ENCODE measurements around the gene PRR22.

The PRR22 gene

DNA sequence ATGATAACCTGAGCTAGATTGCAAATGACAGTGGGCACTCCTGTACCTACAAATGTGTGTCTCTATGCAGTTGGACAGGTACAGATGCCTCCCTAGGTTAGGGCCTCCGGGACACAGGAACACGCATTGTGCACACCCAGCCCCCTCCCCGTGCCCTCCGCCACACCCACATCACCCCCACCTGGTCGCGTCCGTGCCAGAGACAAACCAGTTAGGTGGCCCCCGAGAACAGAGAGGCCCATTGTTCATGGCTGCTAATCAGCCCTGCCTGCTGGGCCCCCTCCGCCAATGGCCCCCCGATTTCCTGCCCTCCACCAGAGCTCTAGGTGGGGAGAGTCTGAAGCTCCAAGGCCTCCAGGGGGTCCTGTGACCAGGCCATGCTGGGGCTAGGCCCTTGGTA is 34.0 kb upstream of the PRR22 start:
- no peaks in the 10 kb centered on the region for H3K9me3 ChIP-seq (ENCODE audit: insufficient read depth, low read length)
- H3K27me3 ChIP-seq (ENCODE audit: low read depth, low read length), result peaks cover 11% of the 10 kb centered on the region; the same call in 1 of the 2 replicates
- H3K4me3 ChIP-seq (ENCODE audit: low read length), result no peak overlapping the region
- no peak overlapping the region for H3K4me2 ChIP-seq (ENCODE audit: low read length)
- TF ChIP-seq, protein P1, sequence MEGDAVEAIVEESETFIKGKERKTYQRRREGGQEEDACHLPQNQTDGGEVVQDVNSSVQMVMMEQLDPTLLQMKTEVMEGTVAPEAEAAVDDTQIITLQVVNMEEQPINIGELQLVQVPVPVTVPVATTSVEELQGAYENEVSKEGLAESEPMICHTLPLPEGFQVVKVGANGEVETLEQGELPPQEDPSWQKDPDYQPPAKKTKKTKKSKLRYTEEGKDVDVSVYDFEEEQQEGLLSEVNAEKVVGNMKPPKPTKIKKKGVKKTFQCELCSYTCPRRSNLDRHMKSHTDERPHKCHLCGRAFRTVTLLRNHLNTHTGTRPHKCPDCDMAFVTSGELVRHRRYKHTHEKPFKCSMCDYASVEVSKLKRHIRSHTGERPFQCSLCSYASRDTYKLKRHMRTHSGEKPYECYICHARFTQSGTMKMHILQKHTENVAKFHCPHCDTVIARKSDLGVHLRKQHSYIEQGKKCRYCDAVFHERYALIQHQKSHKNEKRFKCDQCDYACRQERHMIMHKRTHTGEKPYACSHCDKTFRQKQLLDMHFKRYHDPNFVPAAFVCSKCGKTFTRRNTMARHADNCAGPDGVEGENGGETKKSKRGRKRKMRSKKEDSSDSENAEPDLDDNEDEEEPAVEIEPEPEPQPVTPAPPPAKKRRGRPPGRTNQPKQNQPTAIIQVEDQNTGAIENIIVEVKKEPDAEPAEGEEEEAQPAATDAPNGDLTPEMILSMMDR (IDR thresholded peaks at IDR 0.05; ENCODE audit: low read depth, low read length), result no peak
- TF ChIP-seq EZH2phosphoT487 (IDR thresholded peaks at IDR 0.05; ENCODE audit: low read depth), result no peak
- H3K27ac ChIP-seq (ENCODE audit: low read length), result no peak overlapping the region
- H3K36me3 ChIP-seq (replicated peaks; ENCODE audit: low read depth, low read length), result no peaks in the 10 kb centered on the region
- no peak overlapping the region for H3K9ac ChIP-seq (ENCODE audit: low read length)
- no peaks in the 10 kb centered on the region for H3K79me2 ChIP-seq (ENCODE audit: low read length)
- H4K20me1 ChIP-seq (ENCODE audit: insufficient read depth, low read length), result 0 out of 2 replicates have a peak, but pooled peaks cover 2% of the 10 kb centered on the region
- no peak overlapping the region for H2AFZ ChIP-seq (ENCODE audit: low read depth, low read length)
- H3K4me1 ChIP-seq (ENCODE audit: low read length), result no peaks in the 10 kb centered on the region

DNA sequence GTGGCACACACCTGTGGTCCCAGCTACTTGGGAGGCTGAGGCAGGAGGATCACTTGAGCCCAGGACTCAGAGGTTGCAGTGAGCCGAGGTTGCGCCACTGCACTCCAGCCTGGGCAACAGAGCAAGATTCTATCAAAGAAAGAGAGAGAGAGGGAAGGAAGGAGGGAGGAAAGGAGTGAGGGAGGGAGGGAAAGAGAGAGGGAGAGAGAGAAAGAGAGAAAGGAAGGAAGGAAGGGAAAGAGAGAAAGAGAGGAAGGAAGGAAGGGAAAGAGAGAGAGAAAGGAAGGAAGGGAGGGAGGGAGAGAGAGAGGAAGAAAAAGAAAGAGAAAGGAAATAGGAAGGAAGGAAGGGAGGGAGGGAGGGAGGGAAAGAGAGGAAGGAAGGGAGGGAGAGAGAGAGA is 32.7 kb upstream of the PRR22 start:
- Histone ChIP-seq H3K79me2 (ENCODE audit: low read length) (no peaks in the 10 kb centered on the region), H3K9me3 (ENCODE audit: insufficient read depth, low read length) (no peaks in the 10 kb centered on the region), H2AFZ (ENCODE audit: low read depth, low read length) (no peak overlapping the region), H3K27me3 (ENCODE audit: low read depth, low read length) (peaks cover 11% of the 10 kb centered on the region; the same call in 1 of the 2 replicates), H3K27ac (ENCODE audit: low read length) (no peak overlapping the region), H3K4me3 (ENCODE audit: low read length) (no peak overlapping the region), H3K9ac (ENCODE audit: low read length) (no peak overlapping the region), H3K4me1 (ENCODE audit: low read length) (no peaks in the 10 kb centered on the region), H4K20me1 (ENCODE audit: insufficient read depth, low read length) (0 out of 2 replicates have a peak, but pooled peaks cover 2% of the 10 kb centered on the region), H3K36me3 (replicated peaks; ENCODE audit: low read depth, low read length) (no peaks in the 10 kb centered on the region), H3K4me2 (ENCODE audit: low read length) (no peak overlapping the region)
- no peak for TF ChIP-seq EZH2phosphoT487 (IDR thresholded peaks at IDR 0.05; ENCODE audit: low read depth)
- TF ChIP-seq, protein P1 (IDR thresholded peaks at IDR 0.05; ENCODE audit: low read depth, low read length), result no peak

DNA sequence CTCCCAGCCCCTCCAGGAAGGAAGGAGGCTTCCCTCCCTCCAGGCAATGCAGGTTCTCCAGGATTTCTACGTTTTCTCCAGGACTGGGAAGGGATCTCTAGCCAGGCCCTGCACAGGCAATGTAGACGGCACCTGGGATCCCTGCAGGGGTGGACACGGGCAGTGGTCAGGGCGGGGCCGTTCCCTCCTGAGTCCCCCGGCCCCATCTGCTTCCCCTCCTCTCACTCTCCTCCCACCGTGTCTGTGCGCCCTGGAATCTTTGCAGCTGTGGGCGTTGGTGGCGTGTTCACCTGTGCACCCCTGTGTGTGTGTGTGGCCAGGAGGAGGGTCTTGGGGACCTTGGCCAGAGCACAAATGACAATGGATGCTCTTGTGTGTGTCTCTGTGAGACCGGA is 30.3 kb upstream of the PRR22 start:
- H2AFZ ChIP-seq (ENCODE audit: low read depth, low read length), result no peak overlapping the region
- no peak overlapping the region for H3K4me3 ChIP-seq (ENCODE audit: low read length)
- H3K9me3 ChIP-seq (ENCODE audit: insufficient read depth, low read length), result no peaks in the 10 kb centered on the region
- 0 out of 2 replicates have a peak, but pooled peaks cover 2% of the 10 kb centered on the region for H4K20me1 ChIP-seq (ENCODE audit: insufficient read depth, low read length)
- no peaks in the 10 kb centered on the region for H3K79me2 ChIP-seq (ENCODE audit: low read length)
- no peak overlapping the region for H3K27ac ChIP-seq (ENCODE audit: low read length)
- no peaks in the 10 kb centered on the region for H3K36me3 ChIP-seq (replicated peaks; ENCODE audit: low read depth, low read length)
- H3K9ac ChIP-seq (ENCODE audit: low read length), result no peak overlapping the region
- no peaks in the 10 kb centered on the region for H3K4me1 ChIP-seq (ENCODE audit: low read length)
- H3K27me3 ChIP-seq (ENCODE audit: low read depth, low read length), result peaks cover 11% of the 10 kb centered on the region; the same call in 1 of the 2 replicates
- TF ChIP-seq, protein P1 (IDR thresholded peaks at IDR 0.05; ENCODE audit: low read depth, low read length), result no peak
- TF ChIP-seq EZH2phosphoT487 (IDR thresholded peaks at IDR 0.05; ENCODE audit: low read depth), result no peak
- no peak overlapping the region for H3K4me2 ChIP-seq (ENCODE audit: low read length)

DNA sequence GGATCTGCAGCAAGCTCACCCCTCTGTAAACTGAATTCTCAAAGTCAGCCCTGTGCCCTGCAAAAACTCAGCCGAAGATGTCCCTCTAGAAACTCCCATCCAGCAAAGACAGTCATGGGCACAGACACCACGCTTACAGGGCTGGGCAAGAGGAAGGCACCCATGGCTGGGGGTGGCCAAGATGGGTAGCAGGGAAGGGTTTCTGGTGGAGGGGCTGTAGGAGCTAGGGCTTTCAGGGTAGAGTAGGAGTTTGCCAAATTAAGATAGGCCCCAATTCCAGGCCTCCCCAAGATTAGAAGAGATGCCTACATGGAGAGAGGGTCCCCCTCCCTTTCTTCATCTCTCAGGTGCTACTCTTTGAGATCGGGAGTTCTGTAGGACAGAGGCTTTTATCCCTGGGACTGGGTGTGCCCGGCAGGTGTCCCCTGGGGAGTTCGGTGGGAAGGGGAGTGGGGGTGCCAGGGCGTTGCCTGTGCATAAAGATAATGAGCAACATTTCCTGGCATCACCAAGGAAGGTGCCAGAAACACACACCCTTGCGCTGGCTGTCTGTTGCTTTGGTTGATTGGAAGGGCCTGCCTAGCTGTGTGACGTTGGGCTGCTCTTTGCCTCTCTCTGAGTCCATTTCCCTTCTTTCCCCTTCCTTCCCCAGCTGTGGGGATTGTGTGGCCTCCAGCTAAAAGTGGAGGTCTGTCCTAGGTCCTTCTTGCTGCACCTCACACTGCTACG is 29.7 kb upstream of the PRR22 start:
- no peak overlapping the region for H3K4me3 ChIP-seq (ENCODE audit: low read length)
- no peak overlapping the region for H2AFZ ChIP-seq (ENCODE audit: low read depth, low read length)
- no peaks in the 10 kb centered on the region for H3K36me3 ChIP-seq (replicated peaks; ENCODE audit: low read depth, low read length)
- H3K4me1 ChIP-seq (ENCODE audit: low read length), result no peaks in the 10 kb centered on the region
- TF ChIP-seq, protein P1 (IDR thresholded peaks at IDR 0.05; ENCODE audit: low read depth, low read length), result no peak
- no peak for TF ChIP-seq EZH2phosphoT487 (IDR thresholded peaks at IDR 0.05; ENCODE audit: low read depth)
- H4K20me1 ChIP-seq (ENCODE audit: insufficient read depth, low read length), result 0 out of 2 replicates have a peak, but pooled peaks cover 2% of the 10 kb centered on the region
- H3K27ac ChIP-seq (ENCODE audit: low read length), result no peak overlapping the region
- H3K9me3 ChIP-seq (ENCODE audit: insufficient read depth, low read length), result no peaks in the 10 kb centered on the region
- H3K4me2 ChIP-seq (ENCODE audit: low read length), result no peak overlapping the region
- peaks cover 11% of the 10 kb centered on the region; the same call in 1 of the 2 replicates for H3K27me3 ChIP-seq (ENCODE audit: low read depth, low read length)
- H3K9ac ChIP-seq (ENCODE audit: low read length), result no peak overlapping the region
- H3K79me2 ChIP-seq (ENCODE audit: low read length), result no peaks in the 10 kb centered on the region

Data from OCI-LY3 (cell line).